Measurements from ENCODE around the gene OCRL.
"Not testable (repeated sequence)": the region's sequence is repeated elsewhere in the genome, so short reads cannot be mapped to it uniquely, and the experiment has no call there.

The OCRL gene

DNA sequence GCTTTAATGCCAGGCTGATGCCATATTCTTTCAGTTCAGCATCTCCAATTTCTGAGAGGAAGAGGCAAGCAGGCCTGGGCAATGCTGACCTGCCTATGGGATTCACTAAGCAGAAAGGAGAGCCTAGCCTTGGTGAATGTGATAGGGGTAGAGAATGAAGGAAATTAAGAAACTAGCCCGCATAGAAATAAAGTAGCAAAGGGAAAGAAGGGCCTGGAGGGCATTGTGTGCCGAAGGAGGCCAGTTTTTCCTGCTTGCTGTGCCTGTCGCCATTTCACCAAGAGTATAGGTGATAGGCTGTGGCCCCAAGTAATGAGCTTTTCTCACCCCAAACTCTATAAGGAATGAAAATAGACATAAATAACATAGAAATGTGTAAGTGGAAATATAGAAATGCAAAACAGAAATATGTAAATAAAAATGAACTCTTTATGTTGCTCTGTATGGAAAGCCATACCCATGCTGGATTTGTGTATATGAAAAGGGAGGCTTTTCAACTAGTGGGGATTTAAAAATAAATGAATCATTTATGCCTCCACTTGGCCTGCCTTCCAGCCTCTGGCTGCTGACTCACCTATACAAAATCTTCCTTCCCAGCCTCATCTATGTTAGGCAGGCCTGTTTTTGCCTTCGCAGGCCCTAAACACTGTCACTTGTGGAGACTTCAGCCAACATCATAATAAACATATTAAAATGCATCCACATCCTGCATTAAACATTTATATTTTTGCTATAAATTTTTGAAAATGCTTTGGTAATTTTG, 5.1 kb upstream of the OCRL start:
- DNase-seq (ENCODE audit: low read depth in 2 of 2), result no peak

GRCh38 chrX:129540722-129541184, 694 bp downstream of the OCRL start:
- no peak for DNase-seq (ENCODE audit: low read depth in 2 of 2)

DNA sequence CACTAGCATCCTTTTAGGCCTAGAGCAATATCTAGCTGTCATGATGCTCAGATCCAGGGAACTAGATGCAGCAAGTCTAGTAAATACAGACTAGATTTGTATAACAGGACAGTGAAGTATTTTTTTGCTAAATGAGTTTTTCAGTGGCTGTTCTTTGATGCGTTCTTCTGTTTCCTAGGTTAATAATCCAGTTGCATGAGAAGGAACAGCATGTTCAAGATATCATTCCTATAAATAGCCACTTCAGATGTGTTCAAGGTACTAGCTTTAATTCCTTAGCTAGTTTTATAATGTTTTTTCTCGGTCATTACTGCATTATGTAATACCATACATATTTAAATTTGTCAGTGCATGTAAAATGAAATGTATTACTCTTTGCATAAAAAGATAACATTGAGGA, 4.7 kb downstream of the OCRL start:
- DNase-seq (ENCODE audit: low read depth in 2 of 2), result no peak

GRCh38 chrX:129545408-129545807, 5.3 kb downstream of the OCRL start:
- DNase-seq (ENCODE audit: low read depth in 2 of 2), result no peak

GRCh38 chrX:129549124-129549523, 9.1 kb downstream of the OCRL start:
- DNase-seq (ENCODE audit: low read depth in 2 of 2), result no peak

DNA sequence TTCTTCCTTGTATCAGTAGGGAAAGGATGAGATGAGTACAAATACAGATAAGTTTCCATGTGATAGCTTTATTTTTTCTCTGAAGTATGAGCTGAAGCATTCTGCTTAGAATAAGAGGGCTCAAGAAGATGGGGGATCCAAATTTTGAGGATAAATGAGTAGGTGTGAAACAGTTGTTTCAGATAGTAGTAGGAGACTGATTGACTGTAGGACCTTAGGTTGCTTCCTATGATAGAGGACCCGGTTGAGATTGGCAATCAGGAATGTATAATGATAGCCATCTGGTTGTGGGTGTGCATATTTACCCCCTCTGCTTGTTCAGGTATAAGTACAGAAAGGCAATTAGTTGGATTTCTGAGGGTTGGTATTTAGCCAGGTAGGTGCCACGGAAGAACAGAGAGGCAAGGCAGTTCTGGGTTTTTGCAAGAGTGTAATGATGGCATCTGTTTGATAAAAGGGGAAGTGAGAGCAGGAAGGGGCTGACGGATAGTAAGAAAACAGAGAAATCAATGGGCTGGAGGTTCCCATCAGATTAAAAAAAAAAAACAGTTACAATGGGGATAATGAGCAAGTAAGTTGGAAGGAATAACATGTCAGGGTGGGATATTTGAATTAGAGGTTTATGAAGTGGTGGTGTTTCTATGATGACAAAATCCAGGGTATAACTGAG, 13.7 kb downstream of the OCRL start:
- DNase-seq (ENCODE audit: low read depth in 2 of 2), result no peak

- DNase-seq (ENCODE audit: low read depth in 2 of 2), result not testable (repeated sequence)
Measured at GRCh38 chrX:129554816-129555215, 14.8 kb downstream of the OCRL start.

- no peak for DNase-seq (ENCODE audit: low read depth in 2 of 2)
Measured at GRCh38 chrX:129556806-129557315, 16.8 kb downstream of the OCRL start.

- DNase-seq (ENCODE audit: low read depth in 2 of 2), result no peak
Measured at GRCh38 chrX:129557844-129558480, 17.9 kb downstream of the OCRL start.

DNA sequence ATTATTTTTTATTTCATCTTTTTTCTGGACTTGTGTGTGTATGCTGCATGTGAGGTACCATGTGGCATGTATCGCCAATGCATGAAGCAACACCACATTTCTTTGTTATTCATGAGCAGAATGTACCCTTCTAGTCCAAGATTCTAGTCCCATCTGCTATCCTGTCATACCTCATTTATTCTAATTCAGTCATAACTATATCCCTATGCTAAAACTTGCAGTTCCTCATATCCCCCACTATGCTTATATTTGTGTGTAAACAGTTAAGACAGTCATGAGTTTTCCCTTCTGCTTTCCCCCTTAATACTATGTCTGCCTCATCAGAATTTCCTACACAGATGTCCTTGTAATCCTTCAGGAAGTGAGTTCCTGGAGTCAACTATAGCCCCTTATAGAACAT, 19.7 kb downstream of the OCRL start:
- no peak for DNase-seq (ENCODE audit: low read depth in 2 of 2)

- no peak for DNase-seq (ENCODE audit: low read depth in 2 of 2)
Measured at GRCh38 chrX:129561453-129561852, 21.4 kb downstream of the OCRL start.

GRCh38 chrX:129564345-129564744, 24.3 kb downstream of the OCRL start:
- DNase-seq (ENCODE audit: low read depth in 2 of 2), result not testable (repeated sequence)

DNA sequence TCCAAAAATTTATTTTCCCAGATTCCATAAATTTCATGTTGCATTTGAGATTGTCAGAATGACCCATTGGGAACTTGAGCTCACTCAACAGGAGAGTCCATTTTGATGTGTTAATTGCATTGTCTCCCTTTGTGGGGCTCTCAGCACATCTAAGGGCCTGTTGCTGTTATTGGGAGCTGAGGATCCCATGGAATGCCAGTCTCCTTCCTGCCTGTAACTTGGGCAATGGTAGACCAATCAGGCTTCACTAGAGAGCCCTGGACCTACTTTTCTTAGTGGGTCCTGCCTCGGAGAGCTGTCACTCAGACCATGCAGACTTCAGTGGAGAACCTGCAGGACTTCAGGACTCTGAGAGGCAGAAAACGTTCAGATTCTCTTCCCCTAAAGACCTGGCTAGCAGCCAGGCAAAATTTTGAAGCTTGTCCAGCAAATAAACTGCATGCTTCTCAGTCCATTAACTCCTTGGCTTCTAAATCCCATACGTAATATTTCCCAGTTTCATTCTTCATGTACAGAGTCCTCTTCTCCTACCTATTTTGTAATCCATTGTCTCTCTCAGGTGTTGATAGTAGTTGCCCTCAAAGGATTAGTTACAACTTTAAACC, 25.1 kb downstream of the OCRL start:
- no peak for DNase-seq (ENCODE audit: low read depth in 2 of 2)

- no peak for DNase-seq (ENCODE audit: low read depth in 2 of 2)
Measured at GRCh38 chrX:129566073-129566472, 26.0 kb downstream of the OCRL start.

GRCh38 chrX:129568349-129568748, 28.3 kb downstream of the OCRL start:
- no peak for DNase-seq (ENCODE audit: low read depth in 2 of 2)

- no peak for DNase-seq (ENCODE audit: low read depth in 2 of 2)
Measured at GRCh38 chrX:129572422-129572821, 32.4 kb downstream of the OCRL start.

- not testable (repeated sequence) for DNase-seq (ENCODE audit: low read depth in 2 of 2)
Measured at GRCh38 chrX:129573652-129574051, 33.6 kb downstream of the OCRL start.

DNA sequence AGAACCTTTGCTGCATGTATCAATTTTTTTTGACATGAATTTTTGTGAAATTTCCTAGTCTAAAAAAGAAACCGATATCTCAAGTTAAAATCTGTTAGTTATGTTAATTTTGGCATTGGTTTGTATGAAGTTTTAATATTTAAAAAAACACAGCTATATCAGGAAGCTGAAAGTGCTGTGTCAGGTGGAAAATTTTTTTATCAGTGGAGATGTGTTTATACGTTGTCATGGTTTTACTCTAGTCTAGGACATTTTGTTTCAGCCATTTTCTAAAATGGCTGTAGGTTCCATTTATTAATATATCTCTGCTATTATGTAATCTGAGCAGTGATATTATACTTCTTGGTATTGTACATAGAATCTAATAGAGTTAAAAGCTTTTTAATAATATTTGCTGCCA, 34.2 kb downstream of the OCRL start:
- no peak for DNase-seq (ENCODE audit: low read depth in 2 of 2)

DNA sequence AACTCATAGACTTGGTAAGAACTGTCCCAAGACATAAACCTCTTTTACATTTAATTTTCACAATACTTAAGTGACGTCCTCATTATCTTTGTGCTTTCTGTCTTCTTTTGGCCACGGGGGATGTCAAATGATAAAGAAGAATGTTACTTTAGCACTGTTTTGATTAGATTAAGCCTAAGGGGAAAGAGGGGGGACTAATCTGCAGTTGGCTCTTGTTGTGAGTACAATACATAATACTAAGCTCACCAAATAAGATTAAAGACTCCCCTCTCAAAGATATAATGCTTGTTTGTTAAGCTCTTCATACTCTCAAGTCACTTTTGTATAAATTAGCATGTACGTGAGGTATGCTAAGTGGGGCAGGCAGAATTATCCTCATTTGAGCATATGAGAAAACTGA, 36.5 kb downstream of the OCRL start:
- DNase-seq (ENCODE audit: low read depth in 2 of 2), result no peak

GRCh38 chrX:129577473-129577872, 37.4 kb downstream of the OCRL start:
- no peak for DNase-seq (ENCODE audit: low read depth in 2 of 2)

GRCh38 chrX:129577877-129578276, 37.8 kb downstream of the OCRL start:
- no peak for DNase-seq (ENCODE audit: low read depth in 2 of 2)

GRCh38 chrX:129581904-129582303, 41.8 kb downstream of the OCRL start:
- no peak for DNase-seq (ENCODE audit: low read depth in 2 of 2)
